ENCODE measurements around the gene MYO5A.

Gene MYO5A

GRCh38 chr15:52520421-52520820 is 8.3 kb downstream of the MYO5A start:
- Histone ChIP-seq H3K79me2 (ENCODE audit: low read length) (peaks cover 99% of the 10 kb centered on the region), H3F3A (ENCODE audit: insufficient read depth, low read length) (peaks cover 15% of the 10 kb centered on the region), H3K4me1 (ENCODE audit: low read length) (peaks cover 64% of the 10 kb centered on the region), H3K9me3 (replicated peaks; ENCODE audit: insufficient read depth, low read length) (no peaks in the 10 kb centered on the region), H3K4me2 (ENCODE audit: low read depth, low read length) (peak overlapping the region; percentile 37), H3K27me3 (replicated peaks; ENCODE audit: insufficient read depth, low read length) (no peaks in the 10 kb centered on the region), H3K36me3 (replicated peaks; ENCODE audit: insufficient read depth, low read length) (no peaks in the 10 kb centered on the region; the same call in 1 of the 2 replicates), H3K27ac (ENCODE audit: low read length) (peak overlapping the region; percentile 26; the same call in 1 of the 2 replicates), H3K9me2 (replicated peaks; ENCODE audit: insufficient read depth, low read length) (no peaks in the 10 kb centered on the region), H3K4me3 (ENCODE audit: low read length) (no peak overlapping the region), H3K9ac (ENCODE audit: low read length) (no peak overlapping the region), H4K20me1 (ENCODE audit: insufficient read depth, low read length) (no peaks in the 10 kb centered on the region), H2AFZ (ENCODE audit: low read length) (no peak overlapping the region)
- TF ChIP-seq CTCF (IDR thresholded peaks at IDR 0.05; ENCODE audit: low read length) (no peak), EZH2 (optimal IDR thresholded peaks at IDR 0.05; ENCODE audit: low read depth, low read length) (no peak), EZH2phosphoT487 (IDR thresholded peaks at IDR 0.05; ENCODE audit: low read length) (no peak)
- DNase-seq = peak; percentile 42

DNA sequence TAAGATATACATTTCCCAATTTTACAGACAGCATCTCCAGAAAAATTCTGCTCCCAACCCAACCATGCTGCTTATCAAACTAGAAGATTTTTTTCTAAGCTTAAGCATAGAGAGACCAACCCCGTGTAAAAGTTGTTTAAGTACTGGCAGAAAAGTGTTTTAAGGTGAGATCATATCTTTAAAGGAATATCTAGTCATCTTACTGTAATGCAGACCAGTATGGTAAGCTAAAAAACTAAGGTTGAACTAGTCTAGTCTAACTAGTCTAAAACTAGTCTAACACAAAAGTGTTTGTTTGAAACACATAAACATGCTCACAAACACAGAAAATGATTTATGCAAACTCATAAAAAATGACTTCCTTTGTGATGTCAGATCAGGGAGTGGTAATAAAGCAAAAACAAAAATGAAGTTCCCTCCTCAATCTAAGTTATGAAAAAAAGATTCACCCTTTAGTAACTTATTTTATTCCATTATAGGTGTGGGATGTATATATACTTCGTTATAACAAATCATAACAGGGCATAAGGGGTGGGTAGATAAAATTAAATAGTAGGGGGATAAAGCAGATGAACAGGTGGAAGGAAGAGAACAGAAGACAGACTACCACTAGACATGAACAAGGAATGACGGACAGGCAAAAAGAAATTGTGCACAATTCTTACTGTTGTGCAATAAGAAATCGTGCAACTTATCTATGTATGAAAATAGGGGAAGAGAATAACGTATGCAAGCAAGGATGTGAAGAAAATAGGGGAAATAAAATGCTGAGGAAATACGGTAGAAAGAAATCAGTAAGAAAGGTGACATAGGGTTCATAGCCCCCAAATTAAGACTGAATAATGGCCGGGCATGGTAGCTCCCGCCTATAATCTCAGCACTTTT is 10.0 kb downstream of the MYO5A start:
- peaks cover 99% of the 10 kb centered on the region for H3K79me2 ChIP-seq (ENCODE audit: low read length)
- DNase-seq = no peak

GRCh38 chr15:52517014-52517413 is 11.7 kb downstream of the MYO5A start:
- TF ChIP-seq EZH2phosphoT487 (IDR thresholded peaks at IDR 0.05; ENCODE audit: low read length) (no peak), CTCF (IDR thresholded peaks at IDR 0.05; ENCODE audit: low read length) (no peak), EZH2 (optimal IDR thresholded peaks at IDR 0.05; ENCODE audit: low read depth, low read length) (no peak)
- no peaks in the 10 kb centered on the region for H3K9me2 ChIP-seq (replicated peaks; ENCODE audit: insufficient read depth, low read length)
- H2AFZ ChIP-seq (ENCODE audit: low read length) = no peak overlapping the region
- no peak overlapping the region for H3K27ac ChIP-seq (ENCODE audit: low read length)
- peaks cover 97% of the 10 kb centered on the region for H3K79me2 ChIP-seq (ENCODE audit: low read length)
- H3K27me3 ChIP-seq (replicated peaks; ENCODE audit: insufficient read depth, low read length) = no peaks in the 10 kb centered on the region
- H3K4me1 ChIP-seq (ENCODE audit: low read length) = peaks cover 48% of the 10 kb centered on the region
- no peaks in the 10 kb centered on the region; the same call in 1 of the 2 replicates for H3K36me3 ChIP-seq (replicated peaks; ENCODE audit: insufficient read depth, low read length)
- no peaks in the 10 kb centered on the region for H3K9me3 ChIP-seq (replicated peaks; ENCODE audit: insufficient read depth, low read length)
- H3F3A ChIP-seq (ENCODE audit: insufficient read depth, low read length) = peaks cover 15% of the 10 kb centered on the region
- H4K20me1 ChIP-seq (ENCODE audit: insufficient read depth, low read length) = no peaks in the 10 kb centered on the region
- H3K9ac ChIP-seq (ENCODE audit: low read length) = no peak overlapping the region
- no peak overlapping the region for H3K4me3 ChIP-seq (ENCODE audit: low read length)
- no peak overlapping the region for H3K4me2 ChIP-seq (ENCODE audit: low read depth, low read length)
- no peak for DNase-seq

More for the DNA sequence above, 10.0 kb downstream of the MYO5A start:
- Histone ChIP-seq H3K36me3 (replicated peaks; ENCODE audit: insufficient read depth, low read length) (no peaks in the 10 kb centered on the region; the same call in 1 of the 2 replicates), H3K27ac (ENCODE audit: low read length) (no peak overlapping the region), H3K9me2 (replicated peaks; ENCODE audit: insufficient read depth, low read length) (no peaks in the 10 kb centered on the region), H3K4me2 (ENCODE audit: low read depth, low read length) (no peak overlapping the region), H3F3A (ENCODE audit: insufficient read depth, low read length) (peaks cover 15% of the 10 kb centered on the region), H2AFZ (ENCODE audit: low read length) (no peak overlapping the region), H3K4me3 (ENCODE audit: low read length) (no peak overlapping the region), H4K20me1 (ENCODE audit: insufficient read depth, low read length) (no peaks in the 10 kb centered on the region), H3K4me1 (ENCODE audit: low read length) (peaks cover 64% of the 10 kb centered on the region), H3K27me3 (replicated peaks; ENCODE audit: insufficient read depth, low read length) (no peaks in the 10 kb centered on the region), H3K9me3 (replicated peaks; ENCODE audit: insufficient read depth, low read length) (no peaks in the 10 kb centered on the region), H3K9ac (ENCODE audit: low read length) (no peak overlapping the region)
- no peak for TF ChIP-seq EZH2phosphoT487 (IDR thresholded peaks at IDR 0.05; ENCODE audit: low read length)
- no peak for TF ChIP-seq EZH2 (optimal IDR thresholded peaks at IDR 0.05; ENCODE audit: low read depth, low read length)
- TF ChIP-seq CTCF (IDR thresholded peaks at IDR 0.05; ENCODE audit: low read length) = no peak

Data from MM.1S (cell line).